ENCODE data around the gene TAF9B. TPM values are rescaled to one million over a fixed set of nuclear protein-coding genes. Genes with fewer than 3 reads are reported as not detected.
A peak's percentile ranks its signal among the peaks of the same experiment; 100 is the strongest.
"Not testable (repeated sequence)": the region's sequence is repeated elsewhere in the genome, so short reads cannot be mapped to it uniquely, and the experiment has no call there.

Gene TAF9B
- total RNA-seq, 1 experiment from 2014 or later = 20.2 TPM

DNA sequence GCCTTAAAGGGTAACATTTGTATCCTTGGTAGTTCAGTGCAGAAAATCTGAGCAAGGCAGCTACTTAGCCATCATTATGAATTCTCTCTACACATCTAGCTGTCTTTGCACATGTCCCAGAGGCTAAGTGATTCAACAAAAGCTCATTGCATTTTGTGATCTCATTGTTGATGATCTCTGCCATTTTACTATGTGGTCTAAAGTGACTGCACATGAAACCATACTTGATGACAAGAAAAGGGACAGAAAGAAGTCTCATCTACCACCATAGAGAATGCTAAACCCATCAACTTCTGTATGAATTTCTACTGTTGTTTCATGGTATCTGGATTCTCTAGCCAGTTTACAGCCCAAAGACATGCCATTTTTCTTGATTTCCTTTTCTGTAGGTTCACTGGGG is 41.3 kb downstream of the TAF9B start:
- Mint-ChIP-seq H3K4me3 (no peak overlapping the region), H3K4me1 (peaks cover 12% of the 10 kb centered on the region), H3K27me3 (ENCODE audit: low read depth) (0 out of 2 replicates have a peak, but pooled peaks cover 4% of the 10 kb centered on the region), H3K36me3 (no peaks in the 10 kb centered on the region), H3K27ac (no peak overlapping the region), H3K9me3 (no peaks in the 10 kb centered on the region)
- POLR2A ChIA-PET = no interaction called here
- TF ChIP-seq, protein P1, sequence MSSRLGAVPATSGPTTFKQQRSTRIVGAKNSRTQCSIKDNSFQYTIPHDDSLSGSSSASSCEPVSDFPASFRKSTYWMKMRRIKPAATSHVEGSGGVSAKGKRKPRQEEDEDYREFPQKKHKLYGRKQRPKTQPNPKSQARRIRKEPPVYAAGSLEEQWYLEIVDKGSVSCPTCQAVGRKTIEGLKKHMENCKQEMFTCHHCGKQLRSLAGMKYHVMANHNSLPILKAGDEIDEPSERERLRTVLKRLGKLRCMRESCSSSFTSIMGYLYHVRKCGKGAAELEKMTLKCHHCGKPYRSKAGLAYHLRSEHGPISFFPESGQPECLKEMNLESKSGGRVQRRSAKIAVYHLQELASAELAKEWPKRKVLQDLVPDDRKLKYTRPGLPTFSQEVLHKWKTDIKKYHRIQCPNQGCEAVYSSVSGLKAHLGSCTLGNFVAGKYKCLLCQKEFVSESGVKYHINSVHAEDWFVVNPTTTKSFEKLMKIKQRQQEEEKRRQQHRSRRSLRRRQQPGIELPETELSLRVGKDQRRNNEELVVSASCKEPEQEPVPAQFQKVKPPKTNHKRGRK (CRISPR knock-in tag; IDR thresholded peaks at IDR 0.05; ENCODE audit: borderline replicate concordance) = no peak
- TF ChIP-seq, protein P2, sequence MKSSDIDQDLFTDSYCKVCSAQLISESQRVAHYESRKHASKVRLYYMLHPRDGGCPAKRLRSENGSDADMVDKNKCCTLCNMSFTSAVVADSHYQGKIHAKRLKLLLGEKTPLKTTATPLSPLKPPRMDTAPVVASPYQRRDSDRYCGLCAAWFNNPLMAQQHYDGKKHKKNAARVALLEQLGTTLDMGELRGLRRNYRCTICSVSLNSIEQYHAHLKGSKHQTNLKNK (CRISPR knock-in tag; IDR thresholded peaks at IDR 0.05) = no peak
- TF ChIP-seq CBFB (CRISPR knock-in tag; IDR thresholded peaks at IDR 0.05; ENCODE audit: low read depth) = no peak
- TF ChIP-seq JAZF1 (CRISPR knock-in tag; IDR thresholded peaks at IDR 0.05) = no peak
- no peak for TF ChIP-seq ZNF396 (CRISPR knock-in tag; IDR thresholded peaks at IDR 0.05; ENCODE audit: borderline replicate concordance)
- no peak for TF ChIP-seq ZBTB21 (CRISPR knock-in tag; IDR thresholded peaks at IDR 0.05; ENCODE audit: borderline replicate concordance)
- TF ChIP-seq, protein P3, sequence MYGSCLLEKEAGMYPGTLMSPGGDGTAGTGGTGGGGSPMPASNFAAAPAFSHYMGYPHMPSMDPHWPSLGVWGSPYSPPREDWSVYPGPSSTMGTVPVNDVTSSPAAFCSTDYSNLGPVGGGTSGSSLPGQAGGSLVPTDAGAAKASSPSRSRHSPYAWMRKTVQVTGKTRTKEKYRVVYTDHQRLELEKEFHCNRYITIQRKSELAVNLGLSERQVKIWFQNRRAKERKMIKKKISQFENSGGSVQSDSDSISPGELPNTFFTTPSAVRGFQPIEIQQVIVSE (CRISPR knock-in tag; IDR thresholded peaks at IDR 0.05; ENCODE audit: borderline replicate concordance) = no peak
- no peak for TF ChIP-seq KAT7 (CRISPR knock-in tag; IDR thresholded peaks at IDR 0.05; ENCODE audit: borderline replicate concordance)
- ATAC-seq (no peak), DNase-seq (ENCODE audit: low spot score) (no peak)
- CTCF ChIA-PET = no interaction called here

DNA sequence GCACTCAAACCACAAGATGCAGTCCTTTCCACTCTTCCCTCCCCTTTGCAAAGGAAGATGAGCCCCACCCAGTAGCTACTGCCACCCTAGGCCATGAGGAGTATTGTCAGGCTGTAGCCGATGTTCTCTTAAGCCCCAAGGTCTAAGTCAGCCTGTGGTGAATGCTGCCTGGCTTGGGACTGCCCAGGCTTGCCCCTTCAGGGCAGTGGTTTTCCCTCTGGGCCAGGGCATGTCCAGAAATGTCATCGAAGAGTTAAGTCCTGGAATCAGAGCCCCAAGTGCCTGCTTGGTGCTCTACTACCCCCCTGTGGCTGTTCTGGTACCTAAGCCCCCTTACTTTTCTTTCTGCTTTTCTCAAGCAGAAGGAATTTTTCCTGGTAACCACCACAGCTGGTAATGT is 47.2 kb downstream of the TAF9B start:
- peak; percentile 29 for DNase-seq (ENCODE audit: low spot score)
- no peaks in the 10 kb centered on the region for H3K36me3 Mint-ChIP-seq
- no peak for TF ChIP-seq SP1 (CRISPR knock-in tag; conservative IDR thresholded peaks at IDR 0.05)
- no peak for TF ChIP-seq FOXK1 (CRISPR knock-in tag; IDR thresholded peaks at IDR 0.05)
- no peak overlapping the region for H3K27ac Mint-ChIP-seq
- H3K9me3 Mint-ChIP-seq = no peaks in the 10 kb centered on the region
- CTCF ChIA-PET = interaction anchor here (0.6 to 2.1 kb wide), 9 partner anchors 9 to 645 kb away, joined by 3 to 9 read pairs (median 4); partner anchors contain the start of genes ATP7A and COX7B
- peak; percentile 99 for ATAC-seq
- peaks cover 13% of the 10 kb centered on the region for H3K4me1 Mint-ChIP-seq
- POLR2A ChIA-PET = no interaction called here
- H3K4me3 Mint-ChIP-seq = no peak overlapping the region; the same call in 1 of the 2 replicates
- no peaks in the 10 kb centered on the region; the same call in 1 of the 2 replicates for H3K27me3 Mint-ChIP-seq (ENCODE audit: low read depth)

DNA sequence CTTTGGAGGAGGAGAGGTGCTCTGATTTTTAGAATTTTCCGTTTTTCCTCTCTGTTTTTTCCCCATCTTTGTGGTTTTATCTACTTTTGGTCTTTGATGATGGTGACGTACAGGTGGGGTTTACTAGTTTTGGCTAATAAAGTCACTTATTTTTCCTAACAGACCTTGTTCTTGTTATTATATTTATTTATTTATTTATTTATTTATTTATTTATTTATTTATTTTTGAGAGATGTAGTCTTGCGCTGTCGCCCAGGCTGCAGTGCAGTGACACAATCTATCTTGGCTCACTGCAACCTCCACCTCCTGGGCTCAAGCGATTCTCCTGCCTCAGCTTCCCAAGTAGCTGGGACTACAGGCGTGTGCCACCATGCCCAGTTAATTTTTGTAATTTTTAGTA is 58.0 kb downstream of the TAF9B start:
- H3K4me1 Mint-ChIP-seq; H3K27ac Mint-ChIP-seq; POLR2A ChIA-PET; H3K36me3 Mint-ChIP-seq; H3K9me3 Mint-ChIP-seq; DNase-seq (ENCODE audit: low spot score); H3K4me3 Mint-ChIP-seq; H3K27me3 Mint-ChIP-seq (ENCODE audit: low read depth); ATAC-seq: not testable (repeated sequence)
- CTCF ChIA-PET = interaction anchor here (0.6 kb wide), 1 partner anchor 11 kb away, joined by 3 read pairs; no protein-coding TSS in a partner anchor

Other genes starting within 250 kb of the TAF9B start
- 32.2 to 37.1 TPM (median 33.6 TPM) in 3 replicates for gene MAGT1, start 244.2 kb downstream of the TAF9B start, total RNA-seq (2021)
- gene COX7B, start 240.2 kb downstream of the TAF9B start, total RNA-seq (2021) = 280 to 285 TPM (median 281 TPM) in 3 replicates
- 2.7 to 3.4 TPM (median 2.8 TPM) in 3 replicates for gene ATP7A, start 229.0 kb downstream of the TAF9B start, total RNA-seq (2021)
- 0.46 TPM in 1 of 3 replicates, not detected in the others for gene PGAM4, start 170.0 kb downstream of the TAF9B start, total RNA-seq (2021)
- 607 to 956 TPM (median 949 TPM) in 3 replicates for gene PGK1, start 35.4 kb downstream of the TAF9B start, total RNA-seq (2021)
- 0.07 TPM in 3 replicates for gene CYSLTR1, start 188.0 kb upstream of the TAF9B start, total RNA-seq (2021)

All from WTC11 (cell line).